IPS-NIHi11 (cell line): Measurements from ENCODE around the gene KLF1.
"Not testable (repeated sequence)": the region's sequence is repeated elsewhere in the genome, so short reads cannot be mapped to it uniquely, and the experiment has no call there.

Experiments used
- DNase-seq: peaks from one replicate; pipeline ENCODE4 v3.0.0; 2012; ENCODE audit warnings: mixed read lengths, low spot score

Gene KLF1

GRCh38 chr19:12867120-12868099, 19.6 kb downstream of the KLF1 start:
- DNase-seq, result peak; percentile 96

- no peak for DNase-seq
Observed at GRCh38 chr19:12866416-12867119, 20.4 kb downstream of the KLF1 start.

GRCh38 chr19:12865746-12866415, 21.1 kb downstream of the KLF1 start:
- DNase-seq, result no peak

- no peak for DNase-seq
Observed at GRCh38 chr19:12864721-12865715, 22.0 kb downstream of the KLF1 start.

GRCh38 chr19:12864143-12864542, 22.9 kb downstream of the KLF1 start:
- DNase-seq, result no peak

GRCh38 chr19:12859546-12859945, 27.5 kb downstream of the KLF1 start:
- DNase-seq, result no peak

GRCh38 chr19:12858041-12858928, 28.7 kb downstream of the KLF1 start:
- DNase-seq, result no peak

GRCh38 chr19:12856653-12857052, 30.3 kb downstream of the KLF1 start:
- no peak for DNase-seq

- DNase-seq, result peak; percentile 97
Observed at GRCh38 chr19:12847159-12848139, 39.6 kb downstream of the KLF1 start.

- not testable (repeated sequence) for DNase-seq
Observed at GRCh38 chr19:12846613-12847012, 40.4 kb downstream of the KLF1 start.

- DNase-seq, result no peak
Observed at GRCh38 chr19:12843999-12844732, 42.8 kb downstream of the KLF1 start.

- no peak for DNase-seq
Observed at GRCh38 chr19:12843328-12843727, 43.7 kb downstream of the KLF1 start.

- DNase-seq, result no peak
Observed at GRCh38 chr19:12842511-12842910, 44.5 kb downstream of the KLF1 start.

GRCh38 chr19:12841094-12841493, 45.9 kb downstream of the KLF1 start:
- DNase-seq, result peak; percentile 87

GRCh38 chr19:12840091-12841079, 46.6 kb downstream of the KLF1 start:
- DNase-seq, result peak; percentile 82

- DNase-seq, result no peak
Observed at GRCh38 chr19:12838886-12839756, 47.9 kb downstream of the KLF1 start.
